BE2C (cell line): Measurements from ENCODE around the gene ZP2.
"Not testable (repeated sequence)": the region's sequence is repeated elsewhere in the genome, so short reads cannot be mapped to it uniquely, and the experiment has no call there.

Source experiments
- DNase-seq: peaks from one replicate; pipeline ENCODE4 v3.0.0-alpha.2; 2020
- H3K27me3 ChIP-seq: fragments of 250-450 bp; sonication (Bioruptor Pico); 2 replicates; pipeline ENCODE4 v1.5.1; 2020; ENCODE audit warnings: mild to moderate bottlenecking
- H3K36me3 ChIP-seq: fragments of 250-450 bp; sonication (Bioruptor Pico); 2 replicates; pipeline ENCODE4 v1.5.1; 2020; ENCODE audit warnings: mild to moderate bottlenecking
- H3K4me1 ChIP-seq: fragments of 250-450 bp; sonication (Bioruptor Pico); 2 replicates; pipeline ENCODE4 v1.5.1; 2020
- H3K4me3 ChIP-seq: 2 replicates; pipeline ENCODE4 v1.5.1; 2011; ENCODE audit warnings: low read depth, low read length
- H3K9me3 ChIP-seq: fragments of 250-450 bp; sonication (Bioruptor Pico); 2 replicates; pipeline ENCODE4 v1.5.1; 2020
- TF ChIP-seq, protein P1 (sequence below): IDR thresholded peaks from 2 replicates; pipeline ENCODE4 v1.5.1; 2012; ENCODE audit warnings: mild to moderate bottlenecking, low read depth, low read length

ZP2 gene

GRCh38 chr16:21172650-21173049, 38.7 kb downstream of the ZP2 start:
- DNase-seq = no peak
- TF ChIP-seq, protein P1, sequence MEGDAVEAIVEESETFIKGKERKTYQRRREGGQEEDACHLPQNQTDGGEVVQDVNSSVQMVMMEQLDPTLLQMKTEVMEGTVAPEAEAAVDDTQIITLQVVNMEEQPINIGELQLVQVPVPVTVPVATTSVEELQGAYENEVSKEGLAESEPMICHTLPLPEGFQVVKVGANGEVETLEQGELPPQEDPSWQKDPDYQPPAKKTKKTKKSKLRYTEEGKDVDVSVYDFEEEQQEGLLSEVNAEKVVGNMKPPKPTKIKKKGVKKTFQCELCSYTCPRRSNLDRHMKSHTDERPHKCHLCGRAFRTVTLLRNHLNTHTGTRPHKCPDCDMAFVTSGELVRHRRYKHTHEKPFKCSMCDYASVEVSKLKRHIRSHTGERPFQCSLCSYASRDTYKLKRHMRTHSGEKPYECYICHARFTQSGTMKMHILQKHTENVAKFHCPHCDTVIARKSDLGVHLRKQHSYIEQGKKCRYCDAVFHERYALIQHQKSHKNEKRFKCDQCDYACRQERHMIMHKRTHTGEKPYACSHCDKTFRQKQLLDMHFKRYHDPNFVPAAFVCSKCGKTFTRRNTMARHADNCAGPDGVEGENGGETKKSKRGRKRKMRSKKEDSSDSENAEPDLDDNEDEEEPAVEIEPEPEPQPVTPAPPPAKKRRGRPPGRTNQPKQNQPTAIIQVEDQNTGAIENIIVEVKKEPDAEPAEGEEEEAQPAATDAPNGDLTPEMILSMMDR = no peak
- no peaks in the 10 kb centered on the region for H3K36me3 ChIP-seq
- no peaks in the 10 kb centered on the region for H3K9me3 ChIP-seq
- H3K4me3 ChIP-seq = no peak overlapping the region
- H3K4me1 ChIP-seq = no peaks in the 10 kb centered on the region
- no peaks in the 10 kb centered on the region for H3K27me3 ChIP-seq

DNA sequence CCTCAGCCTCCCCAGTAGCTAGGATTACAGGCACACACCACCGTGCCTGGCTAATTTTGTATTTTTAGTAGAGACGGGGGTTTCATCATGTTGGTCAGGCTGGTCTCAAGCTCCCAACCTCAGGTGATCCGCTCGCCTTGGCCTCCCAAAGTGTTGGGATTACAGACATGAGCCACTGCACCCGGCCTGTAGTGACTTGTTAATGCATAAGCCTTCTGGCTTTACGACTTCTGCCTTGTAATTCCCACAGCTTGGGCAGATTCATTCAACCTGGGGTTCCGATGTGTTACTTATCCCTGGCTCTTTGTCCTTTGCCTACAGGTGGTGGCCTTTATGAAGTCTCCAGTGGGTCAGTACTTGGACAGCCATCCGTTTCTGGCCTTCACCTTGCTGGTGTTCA, 41.3 kb downstream of the ZP2 start:
- DNase-seq, H3K4me1 ChIP-seq, H3K9me3 ChIP-seq, H3K36me3 ChIP-seq, H3K27me3 ChIP-seq, H3K4me3 ChIP-seq: not testable (repeated sequence)

DNA sequence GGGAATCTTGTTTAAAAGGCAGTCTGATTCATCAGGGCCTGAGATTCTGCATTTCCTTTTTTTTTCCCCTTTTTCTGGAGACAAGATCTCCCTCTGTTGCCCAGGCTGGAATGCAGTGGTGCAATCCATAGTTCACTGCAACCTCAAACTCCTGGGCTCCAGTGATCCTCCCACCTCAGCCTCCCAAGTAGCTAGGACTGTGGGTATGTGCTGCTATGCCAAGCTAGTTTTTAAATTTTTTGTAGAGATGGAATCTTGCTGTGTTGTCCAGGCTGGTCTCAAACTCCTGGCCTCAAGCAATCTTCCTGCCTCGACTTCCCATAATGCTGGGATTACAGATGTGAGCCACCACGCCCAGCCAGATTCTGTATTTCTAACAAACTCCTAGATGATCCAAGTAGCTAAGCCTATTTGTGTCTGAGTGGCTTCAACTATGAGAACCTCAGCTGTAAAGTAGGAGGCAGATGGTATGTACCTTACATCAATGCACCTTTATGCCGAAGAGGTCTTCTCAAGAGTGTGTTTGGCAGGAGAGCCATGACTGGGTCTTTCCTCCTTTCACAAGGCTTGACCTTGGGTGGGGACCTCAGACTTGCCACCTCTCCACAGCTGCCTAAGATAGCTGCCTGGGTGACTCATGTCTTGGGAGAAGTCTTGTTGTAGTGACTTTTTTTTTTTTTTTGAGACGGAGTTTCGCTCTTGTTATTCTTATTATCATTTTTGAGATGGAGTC, 42.0 kb downstream of the ZP2 start:
- no peaks in the 10 kb centered on the region for H3K4me1 ChIP-seq
- TF ChIP-seq, protein P1 = no peak
- no peak for DNase-seq
- H3K4me3 ChIP-seq = no peak overlapping the region
- no peaks in the 10 kb centered on the region for H3K27me3 ChIP-seq
- H3K36me3 ChIP-seq = no peaks in the 10 kb centered on the region
- H3K9me3 ChIP-seq = no peaks in the 10 kb centered on the region

GRCh38 chr16:21167929-21168602, 43.3 kb downstream of the ZP2 start:
- no peak for DNase-seq
- Histone ChIP-seq H3K4me1 (no peaks in the 10 kb centered on the region), H3K36me3 (no peaks in the 10 kb centered on the region), H3K9me3 (no peaks in the 10 kb centered on the region), H3K4me3 (no peak overlapping the region), H3K27me3 (no peaks in the 10 kb centered on the region; the same call in 1 of the 2 replicates)
- TF ChIP-seq, protein P1 = no peak

DNA sequence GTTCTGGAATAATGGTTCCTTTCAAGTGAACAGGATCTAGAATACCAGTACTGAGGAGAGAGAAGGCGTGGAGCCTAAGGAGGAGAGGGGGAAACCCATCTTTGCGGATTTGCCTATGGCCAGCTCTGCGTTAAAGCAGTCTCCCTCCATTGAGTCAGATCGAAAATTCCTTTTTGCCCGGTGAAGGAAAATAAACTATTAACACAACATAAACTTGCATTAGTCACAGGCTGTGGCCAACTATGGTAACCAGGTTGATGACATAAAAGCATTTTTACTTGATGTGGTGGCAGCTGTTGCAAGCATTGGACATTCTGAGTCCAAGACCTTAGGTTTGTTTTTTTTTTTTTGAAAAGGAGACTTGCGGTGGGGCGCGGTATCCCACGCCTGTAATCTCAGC, 44.0 kb downstream of the ZP2 start:
- no peaks in the 10 kb centered on the region; the same call in 1 of the 2 replicates for H3K27me3 ChIP-seq
- H3K4me3 ChIP-seq = no peak overlapping the region
- no peak for DNase-seq
- no peaks in the 10 kb centered on the region for H3K9me3 ChIP-seq
- TF ChIP-seq, protein P1 = no peak
- no peaks in the 10 kb centered on the region for H3K4me1 ChIP-seq
- H3K36me3 ChIP-seq = no peaks in the 10 kb centered on the region

- peaks cover 2% of the 10 kb centered on the region; the same call in 1 of the 2 replicates for H3K27me3 ChIP-seq
- H3K9me3 ChIP-seq = no peaks in the 10 kb centered on the region
- no peak overlapping the region for H3K4me3 ChIP-seq
- H3K4me1 ChIP-seq = no peaks in the 10 kb centered on the region
- no peak for DNase-seq
- TF ChIP-seq, protein P1 = no peak
- H3K36me3 ChIP-seq = no peaks in the 10 kb centered on the region
Measured at GRCh38 chr16:21166561-21166961, 44.8 kb downstream of the ZP2 start.
